HepG2 (cell line): ENCODE data around the gene TRMT2A. TPM values are rescaled to one million over a fixed set of nuclear protein-coding genes. Genes with fewer than 3 reads are reported as not detected.
A peak's percentile ranks its signal among the peaks of the same experiment; 100 is the strongest.

Source experiments
- CEBPZ ChIP-seq: IDR thresholded peaks from 2 replicates; pipeline ENCODE4 v1.6.1; 2012; ENCODE audit warnings: low read length, improper control_type of control experiment
- FOXK1 ChIP-seq: sonication (generic); formaldehyde crosslinking; IDR thresholded peaks from 2 replicates; pipeline ENCODE4 v1.4.0; 2020; ENCODE audit warnings: low read depth, missing genetic modification reagents, borderline replicate concordance
- HHEX ChIP-seq: IDR thresholded peaks from 2 replicates; pipeline ENCODE4 v1.6.1; 2016; ENCODE audit warnings: control low read depth
- MXD3 ChIP-seq: IDR thresholded peaks from 2 replicates; pipeline ENCODE4 v1.6.1; 2016; ENCODE audit warnings: mild to moderate bottlenecking, missing biosample characterization, missing genetic modification reagents
- NR2F1 ChIP-seq, 2 experiments: fragments of 450-650 bp in 1 of 2; formaldehyde crosslinking in 1 of 2; IDR thresholded peaks; 2 replicates each; pipeline versions ENCODE4 v1.5.0 to v1.6.1; 2016 to 2020; ENCODE audit warnings: mild to moderate bottlenecking in 1 of 2, missing compliant biosample characterization in 1 of 2, missing genetic modification reagents in 1 of 2, moderate library complexity in 1 of 2
- NR2F6 ChIP-seq, 2 experiments: IDR thresholded peaks; 2 replicates each; pipeline ENCODE4 v1.6.1; 2016; ENCODE audit warnings: antibody characterized with exemption in 1 of 2, mild to moderate bottlenecking in 1 of 2
- TBX3 ChIP-seq: fragments of 450-650 bp; IDR thresholded peaks from 2 replicates; pipeline ENCODE4 v1.6.1; 2017; ENCODE audit warnings: antibody characterized with exemption, mild to moderate bottlenecking, inconsistent platforms, borderline replicate concordance
- ZBTB40 ChIP-seq, 2 experiments: fragments of 450-650 bp in 1 of 2; sonication (generic) in 1 of 2; formaldehyde crosslinking in 1 of 2; IDR thresholded peaks; 2 replicates each; pipeline versions ENCODE4 v1.6.1 to v1.8.0; 2016 to 2022; ENCODE audit warnings: antibody characterized with exemption in 1 of 2, mild to moderate bottlenecking in 1 of 2, missing genetic modification reagents in 1 of 2
- ZMAT3 ChIP-seq: sonication (generic); formaldehyde crosslinking; conservative IDR thresholded peaks from 2 replicates; pipeline ENCODE4 v1.7.0; 2021; ENCODE audit warnings: missing genetic modification reagents
- ZNF160 ChIP-seq: sonication (generic); formaldehyde crosslinking; IDR thresholded peaks from 2 replicates; pipeline ENCODE4 v1.8.0; 2022; ENCODE audit warnings: mild to moderate bottlenecking, inconsistent platforms, missing genetic modification reagents
- ZNF253 ChIP-seq: sonication (generic); formaldehyde crosslinking; IDR thresholded peaks from 2 replicates; pipeline ENCODE4 v1.8.0; 2022; ENCODE audit warnings: mild to moderate bottlenecking, missing genetic modification reagents, borderline replicate concordance
- ZNF414 ChIP-seq: sonication (generic); formaldehyde crosslinking; IDR thresholded peaks from 2 replicates; pipeline ENCODE4 v1.5.0; 2020; ENCODE audit warnings: missing genetic modification reagents
- ZNF580 ChIP-seq: IDR thresholded peaks from 2 replicates; pipeline ENCODE4 v1.6.1; 2016; ENCODE audit warnings: low read depth, borderline replicate concordance
- ZNF652 ChIP-seq: IDR thresholded peaks from 2 replicates; pipeline ENCODE4 v1.6.1; 2016; ENCODE audit warnings: low read depth, borderline replicate concordance
- polyA plus RNA-seq, 8 experiments: library from polyadenylated mRNA; depleted of rRNA in 3 of 8; stranded (reverse) in 7 of 8; unstranded in 1 of 8; fragments of >200 nt; fragmentation: Illumina TruSeq in 4 of 8; extraction: Trizol in 4 of 8; gene quantifications; 2 replicates each; pipeline versions ENCODE4 v1.2.1 to v1.2.3, GENCODE V29; 2011 to 2016; ENCODE audit warnings: low read depth in 4 of 8, missing spikeins in 1 of 8, mixed read lengths in 1 of 8; ENCODE audit not compliant: insufficient read depth in 1 of 8
- total RNA-seq, 5 experiments: library from RNA; depleted of rRNA; stranded (reverse); fragments of >200 nt; fragmentation: Illumina TruSeq; extraction: Trizol; gene quantifications; 2 replicates each; pipeline ENCODE4 v1.2.3, GENCODE V29; 2016; ENCODE audit warnings: low read depth in 1 of 5

TRMT2A gene
- total and polyA plus RNA-seq, 2 of the 13 experiments (the other 11 are each of a cell fraction or from before 2014, with no cell fraction given): 24.0 to 30.3 TPM

GRCh38 chr22:20116951-20117632 is at the start of gene TRMT2A (continued):
- TF ChIP-seq ZNF414 (no peak), HHEX (CRISPR knock-in tag) (no peak), FOXK1 (peak; percentile 88; the same call in 1 of the 2 replicates), NR2F1 (CRISPR knock-in tag; IDR thresholded peaks at IDR 0.05) (peak; percentile 94 to 99), ZNF652 (CRISPR knock-in tag) (no peak), ZBTB40 (IDR thresholded peaks at IDR 0.05) (peak; percentile 100), ZBTB40 (CRISPR knock-in tag; IDR thresholded peaks at IDR 0.05) (peak; percentile 100), ZMAT3 (CRISPR knock-in tag) (0 out of 2 replicates have a peak, but pooled peaks have one; percentile 86), MXD3 (CRISPR knock-in tag) (no peak), CEBPZ (no peak), NR2F6 (IDR thresholded peaks at IDR 0.05) (peak; percentile 94), NR2F6 (CRISPR knock-in tag; IDR thresholded peaks at IDR 0.05) (peak; percentile 98), ZNF580 (peak; percentile 65; the same call in 1 of the 2 replicates), ZNF253 (CRISPR knock-in tag) (no peak), ZNF160 (peak; percentile 79), TBX3 (peak; percentile 68; the same call in 1 of the 2 replicates)
